H1 (cell line): Measurements from ENCODE around the gene CBL. TPM values are rescaled to one million over a fixed set of nuclear protein-coding genes. Genes with fewer than 3 reads are reported as not detected.

ENCODE experiments used
- CTCF ChIA-PET: fragments of 300-600 bp; sonication (Branson Sonifier 250); formaldehyde crosslinking; loops from one replicate; lab custom pipeline; 2021; ENCODE audit not compliant: partially characterized antibody; lab: Charles Lee
- POLR2A ChIA-PET: fragments of 300-600 bp; sonication (Branson Sonifier 250); formaldehyde crosslinking; loops from one replicate; lab custom pipeline; 2021; ENCODE audit warnings: inconsistent platforms; ENCODE audit not compliant: partially characterized antibody; lab: Charles Lee
- DNase-seq, 2 experiments: peaks; one replicate each; pipeline versions ENCODE4 v3.0.0 to v3.0.0-alpha.2; 2010 to 2022; ENCODE audit warnings: low spot score in 2 of 2, low read depth in 1 of 2, mixed read lengths in 1 of 2
- FAIRE-seq: peaks from 2 replicates; lab custom pipeline; 2011; peaks lifted over from hg19 to GRCh38; lab: Jason Lieb, UNC
- H2AFZ ChIP-seq: 2 replicates; pipeline ENCODE4 v1.8.1; 2012; ENCODE audit warnings: low read length, inconsistent platforms
- H2AK5ac ChIP-seq: 2 replicates; pipeline ENCODE4 v1.6.1; 2013; ENCODE audit warnings: low read depth, low read length
- H2BK120ac ChIP-seq: replicated peaks from 2 replicates; pipeline ENCODE3; 2013; ENCODE audit warnings: low read depth, low read length, inconsistent platforms
- H2BK12ac ChIP-seq: 2 replicates; pipeline ENCODE4 v1.6.1; 2013; ENCODE audit warnings: low read depth, low read length
- H2BK15ac ChIP-seq: 2 replicates; pipeline ENCODE4 v1.6.1; 2013; ENCODE audit warnings: low read length
- H2BK20ac ChIP-seq: 2 replicates; pipeline ENCODE4 v1.6.1; 2013; ENCODE audit warnings: low read length
- H2BK5ac ChIP-seq: 2 replicates; pipeline ENCODE4 v1.6.1; 2013; ENCODE audit warnings: low read depth, low read length
- H3K14ac ChIP-seq: 2 replicates; pipeline ENCODE4 v1.6.1; 2013; ENCODE audit warnings: inconsistent platforms; ENCODE audit not compliant: insufficient read length
- H3K18ac ChIP-seq: 2 replicates; pipeline ENCODE4 v1.6.1; 2013; ENCODE audit warnings: low read length; ENCODE audit errors: extremely low read depth
- H3K23ac ChIP-seq: 2 replicates; pipeline ENCODE4 v1.6.1; 2013; ENCODE audit warnings: inconsistent platforms; ENCODE audit not compliant: insufficient read length
- H3K23me2 ChIP-seq: 2 replicates; pipeline ENCODE4 v1.6.1; 2013; ENCODE audit warnings: low read depth, low read length
- H3K27ac ChIP-seq: 2 replicates; pipeline ENCODE4 v1.6.1; 2011; ENCODE audit warnings: low read depth, low read length, inconsistent platforms
- H3K27me3 ChIP-seq, 4 experiments: replicated peaks in 1 of 4; 1 replicate in 1 of 4; 2 replicates in 3 of 4; pipeline versions ENCODE4 v1.6.1 to v1.8.1; 2011 to 2013; ENCODE audit warnings: low read length in 3 of 4, mild to moderate bottlenecking in 3 of 4, inconsistent platforms in 2 of 4, mixed read lengths in 2 of 4, moderate library complexity in 1 of 4; ENCODE audit not compliant: control insufficient read depth in 3 of 4, insufficient read depth in 3 of 4; ENCODE audit errors: extremely low read depth in 1 of 4
- H3K36me3 ChIP-seq, 4 experiments: 2 replicates each; pipeline versions ENCODE4 v1.6.1 to v1.8.1; 2011 to 2013; ENCODE audit warnings: mild to moderate bottlenecking in 4 of 4, low read length in 3 of 4, moderate library complexity in 2 of 4, control low read depth in 1 of 4, inconsistent platforms in 1 of 4; ENCODE audit not compliant: insufficient read depth in 4 of 4, control insufficient read depth in 2 of 4
- H3K4ac ChIP-seq: replicated peaks from 2 replicates; pipeline ENCODE3; 2013; ENCODE audit warnings: low read length, low read depth, mixed read lengths, inconsistent platforms; ENCODE audit not compliant: insufficient read length
- H3K4me1 ChIP-seq, 4 experiments: replicated peaks in 1 of 4; 1 replicate in 1 of 4; 2 replicates in 3 of 4; pipeline versions ENCODE4 v1.6.1 to v1.8.1; 2011 to 2013; ENCODE audit warnings: low read length in 3 of 4, inconsistent platforms in 2 of 4, mixed read lengths in 1 of 4; ENCODE audit not compliant: insufficient read depth in 4 of 4, control insufficient read depth in 3 of 4
- H3K4me2 ChIP-seq, 2 experiments: 2 replicates each; pipeline versions ENCODE4 v1.6.1 to v1.8.1; 2011 to 2013; ENCODE audit warnings: low read depth in 2 of 2, low read length in 2 of 2, control low read depth in 1 of 2, inconsistent platforms in 1 of 2, mild to moderate bottlenecking in 1 of 2; ENCODE audit not compliant: insufficient read depth in 1 of 2
- H3K4me3 ChIP-seq, 4 experiments: fragments of 200-600, 300-600 bp in 1 of 4; sonication (generic), shearing (Covaris generic), sonication (Bioruptor Twin) in 1 of 4; 2 replicates each; pipeline versions ENCODE4 v1.5.1 to v1.8.1; 2011 to 2016; ENCODE audit warnings: low read length in 4 of 4, low read depth in 3 of 4, control low read depth in 2 of 4, inconsistent platforms in 2 of 4, mild to moderate bottlenecking in 2 of 4, mixed read lengths in 1 of 4, moderate library complexity in 1 of 4; ENCODE audit not compliant: insufficient read depth in 2 of 4; ENCODE audit errors: extremely low read depth in 1 of 4
- H3K56ac ChIP-seq: replicated peaks from 2 replicates; pipeline ENCODE3; 2013; ENCODE audit warnings: low read depth, mild to moderate bottlenecking, mixed read lengths, low read length, inconsistent platforms; ENCODE audit not compliant: insufficient read length
- H3K79me1 ChIP-seq: 2 replicates; pipeline ENCODE4 v1.6.1; 2013; ENCODE audit warnings: low read depth, low read length, control low read depth
- H3K79me2 ChIP-seq, 2 experiments: 2 replicates each; pipeline versions ENCODE4 v1.6.1 to v1.8.1; 2012 to 2013; ENCODE audit warnings: low read length in 2 of 2, mild to moderate bottlenecking in 2 of 2, inconsistent platforms in 1 of 2; ENCODE audit not compliant: insufficient read depth in 2 of 2, control insufficient read depth in 1 of 2
- H3K9ac ChIP-seq, 4 experiments: replicated peaks in 1 of 4; 1 replicate in 1 of 4; 2 replicates in 3 of 4; pipeline versions ENCODE4 v1.6.1 to v1.8.1; 2011 to 2013; ENCODE audit warnings: low read depth in 3 of 4, low read length in 3 of 4, control low read depth in 2 of 4, mild to moderate bottlenecking in 2 of 4, moderate library complexity in 2 of 4, inconsistent platforms in 1 of 4; ENCODE audit errors: extremely low read depth in 1 of 4
- H3K9me3 ChIP-seq, 2 experiments: 2 replicates each; pipeline versions ENCODE4 v1.6.1 to v1.8.1; 2012 to 2013; ENCODE audit warnings: mild to moderate bottlenecking in 2 of 2, moderate library complexity in 2 of 2, control low read depth in 1 of 2, inconsistent platforms in 1 of 2, low read depth in 1 of 2, low read length in 1 of 2, mixed read lengths in 1 of 2; ENCODE audit not compliant: insufficient read depth in 2 of 2
- H4K20me1 ChIP-seq, 2 experiments: replicated peaks in 1 of 2; 2 replicates each; pipeline versions ENCODE3 to v1.8.1; 2011 to 2013; ENCODE audit warnings: inconsistent platforms in 2 of 2, low read length in 2 of 2, mild to moderate bottlenecking in 1 of 2; ENCODE audit not compliant: insufficient read depth in 2 of 2, control insufficient read depth in 1 of 2
- H4K5ac ChIP-seq: 2 replicates; pipeline ENCODE4 v1.6.1; 2013; ENCODE audit warnings: low read length, low read depth, mixed read lengths, inconsistent platforms; ENCODE audit not compliant: insufficient read length
- H4K8ac ChIP-seq: 2 replicates; pipeline ENCODE4 v1.8.0; 2013; ENCODE audit warnings: mild to moderate bottlenecking, moderate library complexity, low read length, inconsistent platforms; ENCODE audit not compliant: insufficient read depth; ENCODE audit errors: extremely low read depth
- H4K91ac ChIP-seq: replicated peaks from 2 replicates; pipeline ENCODE3; 2013; ENCODE audit warnings: low read length, mixed read lengths, inconsistent platforms; ENCODE audit not compliant: insufficient read length
- BRCA1 ChIP-seq: IDR thresholded peaks from 2 replicates; pipeline ENCODE4 v1.6.1; 2012; ENCODE audit warnings: low read depth, low read length, improper control_type of control experiment
- CTBP2 ChIP-seq: IDR thresholded peaks from 2 replicates; pipeline ENCODE4 v1.7.0; 2011; ENCODE audit warnings: borderline replicate concordance, mild to moderate bottlenecking, moderate library complexity, mixed read lengths, low read length; ENCODE audit not compliant: insufficient read depth, insufficient read length
- GTF2F1 ChIP-seq: IDR thresholded peaks from 2 replicates; pipeline ENCODE4 v1.6.1; 2012; ENCODE audit warnings: low read depth, low read length, improper control_type of control experiment, borderline replicate concordance
- JUN ChIP-seq: IDR thresholded peaks from 2 replicates; pipeline ENCODE4 v1.6.1; 2011; ENCODE audit warnings: low read depth, mild to moderate bottlenecking, improper control_type of control experiment, low read length
- KDM4A ChIP-seq: IDR thresholded peaks from one replicate; pipeline ENCODE4 v1.7.1; 2012; ENCODE audit warnings: low read depth, mild to moderate bottlenecking, moderate library complexity, low read length, inconsistent platforms; ENCODE audit not compliant: severe bottlenecking
- POLR2A ChIP-seq, 2 experiments: IDR thresholded peaks; 1 replicate in 1 of 2; 2 replicates in 1 of 2; pipeline ENCODE4 v1.6.1; 2011; ENCODE audit warnings: low read depth in 2 of 2, low read length in 2 of 2, mild to moderate bottlenecking in 2 of 2; ENCODE audit errors: control extremely low read depth in 1 of 2
- RFX5 ChIP-seq: IDR thresholded peaks from 2 replicates; pipeline ENCODE4 v1.6.1; 2011; ENCODE audit warnings: low read depth, low read length, improper control_type of control experiment, borderline replicate concordance
- SIN3A ChIP-seq, 2 experiments: IDR thresholded peaks in 1 of 2; conservative IDR thresholded peaks in 1 of 2; 2 replicates each; pipeline ENCODE4 v1.6.1; 2011 to 2012; ENCODE audit warnings: low read length in 2 of 2, improper control_type of control experiment in 1 of 2, low read depth in 1 of 2, mild to moderate bottlenecking in 1 of 2
- SIRT6 ChIP-seq: IDR thresholded peaks from one replicate; pipeline ENCODE4 v1.7.1; 2012; ENCODE audit warnings: low read length, inconsistent platforms
- SUZ12 ChIP-seq: fragments of 200-600 bp; sonication (generic); IDR thresholded peaks from 2 replicates; pipeline ENCODE4 v1.6.1; 2012; ENCODE audit warnings: mild to moderate bottlenecking, inconsistent platforms, low read length, moderate library complexity, mixed read lengths
- TAF7 ChIP-seq: optimal IDR thresholded peaks from 2 replicates; pipeline ENCODE3; 2011; ENCODE audit warnings: low read depth, mild to moderate bottlenecking, inconsistent platforms, low read length, moderate library complexity, borderline replicate concordance
- TEAD4 ChIP-seq: IDR thresholded peaks from 2 replicates; pipeline ENCODE4 v1.6.1; 2012; ENCODE audit warnings: low read depth, low read length, inconsistent platforms, mixed read lengths
- WGBS, 2 experiments: shearing (Covaris generic) in 1 of 2; methylation state at CpG; one replicate each; pipeline versions ENCODE4 v1.1.6 to v1.1.7; 2013 to 2015; ENCODE audit warnings: low lambda C conversion rate in 2 of 2, mixed read lengths in 2 of 2, inconsistent platforms in 1 of 2, low coverage in 1 of 2, missing lambda C conversion rate in 1 of 2; ENCODE audit not compliant: insufficient replicate concordance in 2 of 2, insufficient coverage in 1 of 2, insufficient read length in 1 of 2; ENCODE audit errors: extremely low coverage in 1 of 2, missing lambda C conversion rate in 1 of 2; 5-methylcytosine and 5-hydroxymethylcytosine counted together
- polyA plus RNA-seq, 7 experiments: library from polyadenylated mRNA; depleted of rRNA in 3 of 7; stranded (reverse) in 5 of 7; unstranded in 2 of 7; fragments of >200 nt in 5 of 7; fragments of 200-250 nt in 2 of 7; gene quantifications; 1 replicate in 5 of 7; 2 replicates in 1 of 7; 4 replicates in 1 of 7; pipeline versions ENCODE4 v1.2.1 to v1.2.3, GENCODE V29; 2011 to 2013; ENCODE audit warnings: missing spikeins in 2 of 7, mixed read lengths in 2 of 7
- total RNA-seq: library from RNA; stranded (reverse); fragmentation: NEBNext Ultra II Directional; extraction: Animal tissue kit (Norgen Biotek cat#: 25700); gene quantifications from 2 replicates; pipeline ENCODE4 v1.2.1, GENCODE V29; 2021

The CBL gene
- total and polyA plus RNA-seq, 2 of the 8 experiments (the other 6 are each of a cell fraction or from before 2014, with no cell fraction given) = 23.1 to 57.8 TPM

GRCh38 chr11:119351232-119351631, 145.1 kb downstream of the CBL start:
- Histone ChIP-seq H3K4me3 (no peak overlapping the region), H3K9me3 (no peaks in the 10 kb centered on the region), H3K79me1 (no peaks in the 10 kb centered on the region), H4K5ac (no peak overlapping the region), H3K9ac (no peak overlapping the region), H3K79me2 (no peaks in the 10 kb centered on the region), H2BK20ac (no peak overlapping the region), H2BK15ac (no peak overlapping the region), H2BK12ac (no peak overlapping the region), H4K20me1 (no peaks in the 10 kb centered on the region), H3K27ac (no peak overlapping the region), H3K23me2 (no peaks in the 10 kb centered on the region), H2AFZ (no peak overlapping the region), H2BK5ac (no peak overlapping the region), H3K18ac (no peak overlapping the region), H3K27me3 (peaks cover 0 to 4% (median 2%) of the 10 kb centered on the region in 4 experiments; a peak in 3 of 7 replicates), H3K23ac (no peak overlapping the region), H2BK120ac (no peak overlapping the region), H3K14ac (no peak overlapping the region), H4K91ac (no peak overlapping the region), H3K56ac (no peak overlapping the region), H2AK5ac (no peak overlapping the region), H3K36me3 (no peaks in the 10 kb centered on the region), H3K4me2 (no peak overlapping the region), H3K4ac (no peak overlapping the region), H3K4me1 (peaks cover 0 to 2% (median 2%) of the 10 kb centered on the region in 4 experiments; a peak in 5 of 7 replicates), H4K8ac (no peak overlapping the region)
- ChIA-PET CTCF (interaction anchor here (0.6 to 18.0 kb wide), 3 partner anchors 13 to 28 kb away, joined by 4 to 463 read pairs (median 5); partner anchors contain the start of gene USP2), POLR2A (no interaction called here)
- DNase-seq = no peak
- no peak for FAIRE-seq
- TF ChIP-seq KDM4A (no peak), JUN (no peak), TAF7 (no peak), TEAD4 (no peak), POLR2A (IDR thresholded peaks at IDR 0.05; ENCODE audit: control extremely low read depth in 1 of 2, low read depth in 2 of 2, low read length in 2 of 2) (no peak), RFX5 (no peak), SUZ12 (no peak), CTBP2 (no peak), GTF2F1 (no peak), SIN3A (conservative IDR thresholded peaks at IDR 0.05 in 1 of 2, IDR thresholded peaks at IDR 0.05 in 1 of 2; ENCODE audit: low read depth in 1 of 2, low read length in 2 of 2) (no peak), BRCA1 (no peak), SIRT6 (no peak)
- WGBS, 2 experiments = 73% methylated on average over 1 of the region's 2 CpGs; no CpG with 5 or more reads in 1 of the 2 experiments
